GM12892 (cell line): ENCODE data around the gene CHAC2.

Experiments
- DNase-seq: peaks from one replicate; pipeline ENCODE4 v3.0.0; 2011; ENCODE audit not compliant: insufficient read length
- FAIRE-seq: peaks from 2 replicates; lab custom pipeline; 2011; peaks lifted over from hg19 to GRCh38; lab: Jason Lieb, UNC
- POLR2A ChIP-seq: IDR thresholded peaks from 2 replicates; pipeline ENCODE4 v1.6.1; 2011; ENCODE audit warnings: low read depth, low read length, control low read depth
- POLR2AphosphoS5 ChIP-seq: IDR thresholded peaks from 2 replicates; pipeline ENCODE4 v1.6.1; 2011; ENCODE audit warnings: low read depth, low read length, control low read depth
- TAF1 ChIP-seq: IDR thresholded peaks from 2 replicates; pipeline ENCODE4 v1.6.1; 2011; ENCODE audit warnings: low read depth, mild to moderate bottlenecking, control low read depth, low read length, borderline replicate concordance

The CHAC2 gene

GRCh38 chr2:53782676-53783075, 15.1 kb downstream of the CHAC2 start:
- no peak for DNase-seq
- FAIRE-seq: no peak
- TF ChIP-seq POLR2A (no peak), POLR2AphosphoS5 (no peak), TAF1 (no peak)

- FAIRE-seq (no peak), DNase-seq (no peak)
- TF ChIP-seq POLR2A: no peak
- TF ChIP-seq TAF1: no peak
Measured at GRCh38 chr2:53784436-53784835, 16.8 kb downstream of the CHAC2 start.

- TF ChIP-seq POLR2A (no peak), POLR2AphosphoS5 (no peak), TAF1 (no peak)
- no peak for FAIRE-seq
Measured at GRCh38 chr2:53785366-53785765, 17.8 kb downstream of the CHAC2 start.

GRCh38 chr2:53786352-53786704, 18.7 kb downstream of the CHAC2 start:
- no peak for DNase-seq
- no peak for FAIRE-seq
- no peak for TF ChIP-seq POLR2A

More at GRCh38 chr2:53785366-53785765, 17.8 kb downstream of the CHAC2 start:
- DNase-seq: no peak

- peak; percentile 83 for TF ChIP-seq POLR2AphosphoS5
- TF ChIP-seq POLR2A: peak; percentile 91
- peak; percentile 77 for TF ChIP-seq TAF1
- FAIRE-seq: peak; percentile 93
- DNase-seq: peak; percentile 80
Measured at GRCh38 chr2:53786705-53787613, 19.4 kb downstream of the CHAC2 start, which contains the start of the genes ASB3 and ERLEC1. Gene ASB3, minus strand, starts transcription at chr2:53786953. Its CDS starts 21,381 bp downstream, at chr2:53765572. Gene ERLEC1, plus strand, starts transcription at chr2:53787044. Its CDS starts 167 bp downstream, at chr2:53787211.

GRCh38 chr2:53787614-53788289, 20.1 kb downstream of the CHAC2 start:
- FAIRE-seq (peak; percentile 68), DNase-seq (no peak)
- TF ChIP-seq POLR2A (no peak), TAF1 (no peak), POLR2AphosphoS5 (no peak)

- no peak for FAIRE-seq
- TF ChIP-seq TAF1: no peak
- no peak for TF ChIP-seq POLR2A
- TF ChIP-seq POLR2AphosphoS5: no peak
Measured at GRCh38 chr2:53793261-53793660, 25.7 kb downstream of the CHAC2 start.

GRCh38 chr2:53793821-53794220, 26.2 kb downstream of the CHAC2 start:
- TF ChIP-seq TAF1: no peak
- TF ChIP-seq POLR2AphosphoS5: no peak
- no peak for TF ChIP-seq POLR2A
- DNase-seq (no peak), FAIRE-seq (no peak)

More at GRCh38 chr2:53793261-53793660, 25.7 kb downstream of the CHAC2 start:
- DNase-seq: no peak

GRCh38 chr2:53801547-53801946, 33.9 kb downstream of the CHAC2 start:
- no peak for FAIRE-seq
- DNase-seq: no peak
- no peak for TF ChIP-seq POLR2AphosphoS5
- no peak for TF ChIP-seq POLR2A
- no peak for TF ChIP-seq TAF1

- FAIRE-seq (no peak), DNase-seq (no peak)
- no peak for TF ChIP-seq TAF1
- no peak for TF ChIP-seq POLR2AphosphoS5
- TF ChIP-seq POLR2A: no peak
Measured at GRCh38 chr2:53802617-53803151, 35.1 kb downstream of the CHAC2 start.

- FAIRE-seq (no peak), DNase-seq (no peak)
- TF ChIP-seq POLR2AphosphoS5 (no peak), TAF1 (no peak), POLR2A (no peak)
Measured at GRCh38 chr2:53811601-53812000, 44.0 kb downstream of the CHAC2 start.

GRCh38 chr2:53813151-53813550, 45.5 kb downstream of the CHAC2 start:
- FAIRE-seq: no peak
- DNase-seq: no peak
- TF ChIP-seq TAF1 (no peak), POLR2A (no peak), POLR2AphosphoS5 (no peak)
